Adrenal gland (tissue), 12 donors: ENCODE measurements around the gene FAR2. TPM values are rescaled to one million over a fixed set of nuclear protein-coding genes. Genes with fewer than 3 reads are reported as not detected.

Source experiments
- DNase-seq, 7 donors: peaks; one replicate each; pipeline ENCODE4 v3.0.0-alpha.2; 2019 to 2020
- H3K27ac ChIP-seq, 5 donors: fragments of 200-600 bp; sonication (generic) in 4 of 5; 1 replicate in 3 of 5; 2 replicates in 2 of 5; pipeline versions ENCODE4 v1.5.1 to v1.8.0; 2016 to 2020; ENCODE audit warnings: mild to moderate bottlenecking in 1 of 5
- H3K27me3 ChIP-seq: fragments of 200-600 bp; 2 replicates; pipeline ENCODE4 v1.8.0; 2021
- H3K36me3 ChIP-seq, 2 donors: fragments of 200-600 bp; replicated peaks in 1 of 2; 1 replicate in 1 of 2; 2 replicates in 1 of 2; pipeline versions ENCODE4 v1.5.1 to v1.8.0; 2018 to 2022
- H3K4me1 ChIP-seq, 2 donors: fragments of 200-600 bp; replicated peaks in 1 of 2; 1 replicate in 1 of 2; 2 replicates in 1 of 2; pipeline versions ENCODE4 v1.5.1 to v1.8.0; 2018 to 2021
- H3K4me3 ChIP-seq, 4 donors: fragments of 200-600 bp; sonication (generic) in 3 of 4; one replicate each; pipeline ENCODE4 v1.5.1; 2016 to 2018
- H3K9me3 ChIP-seq, 3 donors: fragments of 200-600 bp; sonication (generic) in 1 of 3; replicated peaks in 1 of 3; 1 replicate in 2 of 3; 2 replicates in 1 of 3; pipeline versions ENCODE4 v1.5.1 to v1.8.0; 2016 to 2021
- POLR2A ChIP-seq, 2 donors: fragments of 450-650 bp; IDR thresholded peaks; one replicate each; pipeline ENCODE4 v1.6.1; 2017; ENCODE audit warnings: antibody characterized with exemption in 2 of 2, mild to moderate bottlenecking in 2 of 2, moderate library complexity in 1 of 2
- WGBS, 4 donors: extraction: QIAGEN DNeasy Blood & Tissue Kit in 2 of 4; methylation state at CpG; one replicate each; pipeline versions ENCODE4 v1.1.5 to v1.1.7; 2013 to 2017; 5-methylcytosine and 5-hydroxymethylcytosine counted together
- intact Hi-C, 2 donors: fragments of 100-400 bp; cut with DNase I; formaldehyde crosslinking; loops; one replicate each; pipeline versions ENCODE4 v1.14.1 to v1.15.0; 2022 to 2023
- polyA plus RNA-seq, 3 donors: library from polyadenylated mRNA; stranded (reverse); fragments of 200-250 nt in 2 of 3; fragments of 350-450 nt in 1 of 3; fragmentation: Illumina TruSeq in 1 of 3; extraction: RNeasy Lipid Tissue Mini Kit (QIAGEN cat#74804) in 1 of 3; gene quantifications; one replicate each; pipeline ENCODE4 v1.2.3, GENCODE V29; 2013 to 2014
- total RNA-seq, 9 donors: library from RNA; depleted of rRNA in 4 of 9; stranded (reverse); fragments of >200 nt in 4 of 9; fragments of 120-200 nt in 1 of 9; fragmentation: NEBNext Ultra II Directional in 1 of 9; extraction: Animal tissue kit (Norgen Biotek cat#: 25700) in 1 of 9; gene quantifications; one replicate each; pipeline versions ENCODE4 v1.1.0 to v1.2.4, GENCODE V29; 2013 to 2023
- TF ChIP-seq, protein P1 (sequence below), 6 experiments: fragments of 450-650 bp in 4 of 6; fragments of 200-600 bp in 2 of 6; sonication (generic) in 1 of 6; IDR thresholded peaks; 1 replicate in 5 of 6; 2 replicates in 1 of 6; pipeline versions ENCODE4 v1.5.1 to v1.8.0; 2016 to 2021; ENCODE audit warnings: antibody characterized with exemption in 6 of 6, mild to moderate bottlenecking in 2 of 6, moderate library complexity in 1 of 6
- donor health status: healthy with polysubstance abuse.
- donor health status: Bipolar disorder and iron deficiency.
- donor health status: DM: yes; HTN: yes; CAD: no.
- donor health status: DM: no; HTN: no; CAD: no.
- donor health status: DM: no; HTN: no; CAD: no.
- donor health status: DM: yes; HTN: yes; CAD: no.

FAR2 gene
- total and polyA plus RNA-seq, 12 donors: 1.9 to 10.3 (median 4.9) TPM

DNA sequence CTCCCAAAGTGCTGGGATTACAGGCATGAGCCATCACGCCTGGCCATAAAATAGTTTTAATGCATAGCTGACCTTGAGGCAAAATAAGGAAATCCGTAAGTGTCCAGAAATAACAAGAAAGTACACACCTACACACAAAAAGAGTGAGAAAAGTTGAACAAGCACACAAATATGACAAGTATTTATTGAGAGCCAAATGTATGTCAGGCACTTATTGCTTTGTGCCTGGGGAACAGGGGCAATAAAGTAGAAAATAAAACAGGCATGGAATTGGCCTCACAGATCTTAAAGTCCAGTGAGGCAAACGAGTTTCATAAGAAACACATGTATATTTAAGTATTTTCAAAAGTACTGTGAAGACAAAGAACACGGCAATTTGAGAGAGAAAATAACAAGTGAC is 128.2 kb downstream of the FAR2 start:
- no peaks in the 10 kb centered on the region for H3K9me3 ChIP-seq
- no peak for DNase-seq
- H3K4me3 ChIP-seq: no peak overlapping the region
- no peak for TF ChIP-seq POLR2A (IDR thresholded peaks at IDR 0.05)
- TF ChIP-seq, protein P1, sequence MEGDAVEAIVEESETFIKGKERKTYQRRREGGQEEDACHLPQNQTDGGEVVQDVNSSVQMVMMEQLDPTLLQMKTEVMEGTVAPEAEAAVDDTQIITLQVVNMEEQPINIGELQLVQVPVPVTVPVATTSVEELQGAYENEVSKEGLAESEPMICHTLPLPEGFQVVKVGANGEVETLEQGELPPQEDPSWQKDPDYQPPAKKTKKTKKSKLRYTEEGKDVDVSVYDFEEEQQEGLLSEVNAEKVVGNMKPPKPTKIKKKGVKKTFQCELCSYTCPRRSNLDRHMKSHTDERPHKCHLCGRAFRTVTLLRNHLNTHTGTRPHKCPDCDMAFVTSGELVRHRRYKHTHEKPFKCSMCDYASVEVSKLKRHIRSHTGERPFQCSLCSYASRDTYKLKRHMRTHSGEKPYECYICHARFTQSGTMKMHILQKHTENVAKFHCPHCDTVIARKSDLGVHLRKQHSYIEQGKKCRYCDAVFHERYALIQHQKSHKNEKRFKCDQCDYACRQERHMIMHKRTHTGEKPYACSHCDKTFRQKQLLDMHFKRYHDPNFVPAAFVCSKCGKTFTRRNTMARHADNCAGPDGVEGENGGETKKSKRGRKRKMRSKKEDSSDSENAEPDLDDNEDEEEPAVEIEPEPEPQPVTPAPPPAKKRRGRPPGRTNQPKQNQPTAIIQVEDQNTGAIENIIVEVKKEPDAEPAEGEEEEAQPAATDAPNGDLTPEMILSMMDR (IDR thresholded peaks at IDR 0.05): no peak
- intact Hi-C loops: no loop called here
- H3K27me3 ChIP-seq: no peaks in the 10 kb centered on the region
- H3K36me3 ChIP-seq: no peaks in the 10 kb centered on the region
- peaks cover 0 to 5% of the 10 kb centered on the region in 2 donors for H3K4me1 ChIP-seq
- WGBS, 4 donors: 93 to 97% (median 94%) methylated on average over 4 of the region's 4 CpGs
- H3K27ac ChIP-seq: no peak overlapping the region

DNA sequence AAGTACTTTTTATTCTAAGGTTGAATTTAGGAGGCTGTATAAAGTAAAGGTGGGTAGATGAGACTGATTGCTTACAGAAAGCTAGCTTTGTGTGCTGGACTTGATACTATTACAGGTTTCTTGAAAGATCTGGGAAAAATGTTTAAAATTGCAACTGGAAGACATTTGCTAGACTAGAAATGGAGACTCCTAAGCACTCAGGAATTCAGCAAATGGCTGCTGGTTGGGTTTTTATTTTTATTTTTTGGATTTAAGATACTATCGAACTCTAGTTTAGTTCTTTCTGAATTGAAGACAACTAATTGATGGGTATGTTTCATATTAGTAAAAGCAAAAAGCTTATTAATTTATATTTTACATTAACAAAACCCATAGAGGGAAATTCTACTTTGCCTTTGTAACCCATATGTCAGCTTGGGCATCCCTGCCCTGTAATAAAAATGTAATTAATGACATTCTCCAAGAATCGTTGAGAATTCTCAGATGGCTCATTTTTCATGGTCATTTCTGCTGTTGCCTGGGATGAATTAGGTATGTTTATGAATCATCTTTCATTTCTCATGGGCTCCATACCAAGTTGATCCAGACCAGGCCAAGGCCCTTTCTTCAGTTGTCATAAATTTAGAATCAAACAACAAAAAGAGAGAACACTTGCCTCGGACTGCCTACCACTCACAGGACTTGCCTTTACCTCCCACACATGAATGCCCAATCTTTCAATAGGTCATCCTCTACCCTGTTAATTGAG is 129.8 kb downstream of the FAR2 start:
- H3K27ac ChIP-seq: no peak overlapping the region
- intact Hi-C loops: no loop called here
- no peaks in the 10 kb centered on the region for H3K27me3 ChIP-seq
- H3K9me3 ChIP-seq: no peaks in the 10 kb centered on the region
- no peak overlapping the region for H3K4me3 ChIP-seq
- TF ChIP-seq POLR2A (IDR thresholded peaks at IDR 0.05): no peak
- TF ChIP-seq, protein P1 (IDR thresholded peaks at IDR 0.05): no peak
- peak in 2 of 7 donors; percentile 5 to 18 for DNase-seq
- 31 to 39% (median 37%) methylated on average over 3 of the region's 3 CpGs for WGBS, 4 donors
- H3K36me3 ChIP-seq: no peaks in the 10 kb centered on the region
- peaks cover 0 to 5% of the 10 kb centered on the region in 2 donors for H3K4me1 ChIP-seq

DNA sequence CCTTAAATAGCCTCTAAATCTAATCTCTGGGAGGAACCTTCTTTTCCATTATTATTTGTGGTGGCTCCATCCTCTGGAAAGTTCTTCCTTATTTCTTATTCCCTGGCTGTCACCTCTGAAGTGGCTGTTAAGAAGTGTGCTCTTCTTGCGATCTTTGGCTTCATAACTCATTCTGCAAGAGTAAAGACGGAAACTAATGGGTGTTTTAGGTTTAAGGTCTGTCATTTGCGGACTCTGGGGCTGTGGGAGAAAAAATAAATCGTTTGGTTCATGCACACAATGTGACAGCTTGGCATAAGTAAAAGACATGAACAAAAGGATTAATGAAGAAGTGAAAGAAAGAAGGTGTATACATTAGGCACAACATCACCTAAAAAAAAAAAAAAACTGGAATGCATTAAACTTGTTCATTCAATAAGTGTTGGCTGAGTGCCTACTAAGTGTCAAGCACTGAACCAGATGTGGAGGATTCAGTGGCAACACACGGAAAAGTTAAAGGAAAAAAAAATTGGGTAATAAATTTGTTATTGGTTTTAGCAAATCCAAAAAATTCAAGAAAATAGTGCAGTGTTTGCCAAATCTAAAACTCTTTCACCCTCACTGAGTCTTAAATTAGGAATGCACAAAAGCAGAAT is 132.4 kb downstream of the FAR2 start:
- TF ChIP-seq, protein P1 (IDR thresholded peaks at IDR 0.05): no peak
- TF ChIP-seq POLR2A (IDR thresholded peaks at IDR 0.05): no peak
- Histone ChIP-seq H3K4me3 (no peak overlapping the region), H3K27me3 (no peaks in the 10 kb centered on the region), H3K4me1 (peaks cover 0 to 5% of the 10 kb centered on the region in 2 donors), H3K9me3 (no peaks in the 10 kb centered on the region), H3K27ac (no peak overlapping the region), H3K36me3 (no peaks in the 10 kb centered on the region)
- intact Hi-C loops: no loop called here
- 67 to 80% (median 76%) methylated on average over 5 of the region's 5 CpGs for WGBS, 4 donors
- no peak for DNase-seq

DNA sequence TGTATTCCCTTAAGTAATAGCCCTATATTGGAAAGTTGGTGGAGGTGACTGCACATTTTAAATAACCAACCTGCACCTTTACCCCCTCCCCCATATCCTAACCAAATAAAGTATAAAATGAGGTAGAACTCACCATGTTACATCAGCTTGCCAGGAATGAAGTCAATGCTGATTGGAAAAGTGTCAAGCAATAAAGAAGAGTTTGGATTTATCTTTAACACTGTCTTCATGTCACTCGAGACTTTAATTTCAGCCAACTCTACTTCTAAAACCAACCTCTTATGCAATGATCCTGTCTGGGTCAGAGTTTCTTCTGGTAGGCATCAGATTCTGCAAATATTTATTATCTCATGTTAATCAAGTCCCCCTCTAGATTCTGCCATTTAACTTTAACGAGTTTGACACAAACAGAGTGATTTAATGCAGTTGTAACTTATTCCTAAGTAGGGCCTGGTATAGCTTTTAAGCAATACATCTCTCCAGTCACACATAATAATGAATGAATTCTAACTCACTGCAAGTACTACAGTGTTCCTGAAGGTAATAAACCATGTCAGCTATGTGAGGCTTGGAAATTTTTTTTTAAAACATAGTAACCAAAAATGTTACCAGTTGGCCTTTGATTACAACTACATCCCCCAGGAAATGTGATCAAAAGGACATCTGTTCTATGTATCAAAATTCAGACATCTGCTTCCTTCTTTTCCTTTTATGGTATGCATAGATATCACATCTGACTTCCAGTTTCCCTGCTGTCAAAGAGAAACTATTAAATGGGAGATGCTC is 133.1 kb downstream of the FAR2 start:
- Histone ChIP-seq H3K36me3 (no peaks in the 10 kb centered on the region), H3K9me3 (no peaks in the 10 kb centered on the region), H3K4me1 (peaks cover 0 to 5% of the 10 kb centered on the region in 2 donors), H3K27ac (no peak overlapping the region), H3K27me3 (no peaks in the 10 kb centered on the region), H3K4me3 (no peak overlapping the region)
- DNase-seq: no peak
- TF ChIP-seq, protein P1 (IDR thresholded peaks at IDR 0.05): no peak
- no peak for TF ChIP-seq POLR2A (IDR thresholded peaks at IDR 0.05)
- intact Hi-C loops: no loop called here
- WGBS, 4 donors: 52 to 77% (median 60%) methylated on average over 2 of the region's 2 CpGs
